NCI-H2196 treated with DMSO at 0.1 percent for 48 hours (cell line): ENCODE data around the gene MVD.

Experiments used
- DNase-seq: peaks from one replicate; lab custom pipeline; 2025; ENCODE audit not compliant: unreplicated experiment; lab: John Stamatoyannopoulos, UW

The MVD gene, protein sequence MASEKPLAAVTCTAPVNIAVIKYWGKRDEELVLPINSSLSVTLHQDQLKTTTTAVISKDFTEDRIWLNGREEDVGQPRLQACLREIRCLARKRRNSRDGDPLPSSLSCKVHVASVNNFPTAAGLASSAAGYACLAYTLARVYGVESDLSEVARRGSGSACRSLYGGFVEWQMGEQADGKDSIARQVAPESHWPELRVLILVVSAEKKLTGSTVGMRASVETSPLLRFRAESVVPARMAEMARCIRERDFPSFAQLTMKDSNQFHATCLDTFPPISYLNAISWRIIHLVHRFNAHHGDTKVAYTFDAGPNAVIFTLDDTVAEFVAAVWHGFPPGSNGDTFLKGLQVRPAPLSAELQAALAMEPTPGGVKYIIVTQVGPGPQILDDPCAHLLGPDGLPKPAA

DNA sequence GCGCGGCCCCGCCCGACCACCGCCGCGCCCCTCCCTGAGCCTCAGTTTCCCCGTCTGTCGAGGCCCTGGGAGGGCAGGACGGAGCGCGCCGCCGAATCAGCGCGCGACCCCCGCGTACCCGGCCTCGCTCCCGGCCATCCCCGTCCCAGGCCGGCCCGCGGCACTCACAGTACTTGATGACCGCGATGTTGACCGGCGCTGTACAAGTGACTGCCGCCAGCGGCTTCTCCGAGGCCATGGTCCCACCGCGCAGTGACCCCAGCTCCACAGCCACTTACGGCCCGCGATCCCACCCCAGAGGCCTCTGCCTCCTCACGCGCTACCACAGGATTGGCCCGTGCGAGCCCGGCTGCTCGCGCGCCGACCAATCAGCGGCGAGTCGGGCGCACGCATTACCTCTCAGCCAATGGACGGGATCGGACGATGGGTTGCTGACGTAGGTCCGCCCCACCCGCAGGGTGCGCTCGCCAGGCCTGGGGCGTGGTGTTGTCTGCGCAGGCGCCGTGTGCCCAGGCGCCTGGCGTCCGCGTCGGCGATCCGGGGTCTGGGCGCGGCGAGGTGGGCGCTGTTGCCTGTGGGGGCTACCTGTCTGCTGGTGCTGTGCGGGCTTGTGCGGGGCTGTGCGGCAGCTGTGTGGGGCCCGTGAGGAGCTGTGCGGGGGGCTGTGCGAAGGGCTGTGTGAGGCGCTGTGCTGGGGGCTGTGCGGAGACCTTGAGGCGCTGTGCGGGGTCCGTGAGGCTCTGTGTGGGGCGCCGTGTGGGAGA lies at the start of gene MVD:
TSS of gene MVD (minus strand) at position 249 of the 764 bp plus-strand sequence. CDS start at position 238, 11 bp downstream.
- DNase-seq = peak; percentile 66

DNA sequence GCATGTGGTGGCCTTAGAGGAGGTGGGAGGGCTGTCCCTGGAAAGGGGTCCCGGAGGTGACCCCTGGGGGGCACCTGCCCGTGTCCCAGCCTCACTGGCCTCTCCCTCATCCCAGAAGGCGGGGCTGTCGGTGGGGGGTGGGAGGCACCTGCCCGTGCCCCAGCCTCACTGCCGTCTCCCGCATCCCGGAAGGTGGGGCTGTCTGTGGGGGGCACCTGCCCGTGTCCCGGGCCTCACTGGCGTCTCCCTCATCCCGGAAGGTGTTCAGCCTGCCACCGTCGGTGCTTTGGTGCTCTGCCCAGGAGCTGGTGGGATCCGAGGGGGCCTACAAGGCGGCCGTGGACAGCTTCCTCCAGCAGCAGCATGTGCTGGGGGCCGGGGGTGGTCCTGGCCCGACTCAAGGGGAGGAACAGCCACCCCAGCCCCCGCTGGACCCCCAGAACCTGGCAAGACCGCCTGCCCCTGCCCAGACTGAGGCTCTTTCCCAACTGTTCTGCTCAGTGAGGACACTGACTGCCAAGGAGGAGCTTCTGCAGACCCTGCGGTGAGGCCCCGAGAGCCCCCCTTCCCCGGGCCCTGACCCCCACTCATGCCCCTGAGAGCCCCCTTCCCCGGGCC lies 49.6 kb upstream of the MVD start:
- DNase-seq = no peak

DNA sequence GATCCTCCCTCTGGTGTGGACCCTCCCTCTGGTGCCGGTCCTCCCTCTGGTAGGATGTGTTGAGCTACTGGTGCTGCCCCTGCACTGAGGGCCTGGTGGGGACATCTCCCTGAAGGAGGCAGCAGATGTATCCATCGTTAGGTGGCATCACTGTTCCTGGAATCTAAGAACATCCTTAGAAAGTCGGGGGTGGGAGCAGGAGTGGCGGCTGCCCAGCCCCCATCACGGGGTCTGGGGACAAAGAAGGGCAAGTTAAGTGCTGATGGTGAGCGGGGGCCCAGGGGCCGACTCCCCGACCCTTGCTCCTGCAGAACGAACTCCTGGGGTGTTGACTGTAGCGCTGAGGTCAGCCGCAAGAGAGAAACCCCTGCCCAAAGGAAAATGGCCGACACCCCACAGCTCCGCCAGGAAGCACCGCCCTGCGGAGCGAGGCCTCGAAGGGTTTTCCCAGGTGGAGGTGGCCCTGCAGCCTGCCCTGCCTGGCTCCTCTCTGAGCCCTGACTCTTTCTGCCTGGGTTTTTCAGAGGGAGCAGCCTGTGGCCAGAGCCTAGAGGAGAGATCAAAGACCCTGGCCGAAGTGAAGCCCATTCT lies 49.0 kb upstream of the MVD start:
- DNase-seq = no peak

DNA sequence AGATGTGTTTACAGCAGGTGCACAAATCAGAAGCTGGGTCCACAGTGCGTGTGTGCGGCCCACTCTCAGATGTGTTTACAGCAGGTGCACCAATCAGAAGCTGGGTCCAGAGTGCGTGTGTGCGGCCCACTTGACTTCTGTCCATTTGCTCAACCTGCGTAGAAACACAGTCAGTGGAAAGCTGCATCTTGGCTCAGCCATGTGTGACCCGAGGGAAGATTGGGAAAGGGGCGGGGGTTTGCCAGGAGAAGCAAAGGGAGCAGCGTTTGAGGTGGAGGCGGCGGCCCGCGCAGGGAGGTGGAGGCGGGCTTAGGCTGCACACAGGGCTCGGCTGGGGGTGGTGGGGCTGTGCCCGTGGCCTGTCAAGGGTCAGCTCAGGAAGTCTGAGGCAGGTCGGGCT lies 47.7 kb upstream of the MVD start:
- no peak for DNase-seq

DNA sequence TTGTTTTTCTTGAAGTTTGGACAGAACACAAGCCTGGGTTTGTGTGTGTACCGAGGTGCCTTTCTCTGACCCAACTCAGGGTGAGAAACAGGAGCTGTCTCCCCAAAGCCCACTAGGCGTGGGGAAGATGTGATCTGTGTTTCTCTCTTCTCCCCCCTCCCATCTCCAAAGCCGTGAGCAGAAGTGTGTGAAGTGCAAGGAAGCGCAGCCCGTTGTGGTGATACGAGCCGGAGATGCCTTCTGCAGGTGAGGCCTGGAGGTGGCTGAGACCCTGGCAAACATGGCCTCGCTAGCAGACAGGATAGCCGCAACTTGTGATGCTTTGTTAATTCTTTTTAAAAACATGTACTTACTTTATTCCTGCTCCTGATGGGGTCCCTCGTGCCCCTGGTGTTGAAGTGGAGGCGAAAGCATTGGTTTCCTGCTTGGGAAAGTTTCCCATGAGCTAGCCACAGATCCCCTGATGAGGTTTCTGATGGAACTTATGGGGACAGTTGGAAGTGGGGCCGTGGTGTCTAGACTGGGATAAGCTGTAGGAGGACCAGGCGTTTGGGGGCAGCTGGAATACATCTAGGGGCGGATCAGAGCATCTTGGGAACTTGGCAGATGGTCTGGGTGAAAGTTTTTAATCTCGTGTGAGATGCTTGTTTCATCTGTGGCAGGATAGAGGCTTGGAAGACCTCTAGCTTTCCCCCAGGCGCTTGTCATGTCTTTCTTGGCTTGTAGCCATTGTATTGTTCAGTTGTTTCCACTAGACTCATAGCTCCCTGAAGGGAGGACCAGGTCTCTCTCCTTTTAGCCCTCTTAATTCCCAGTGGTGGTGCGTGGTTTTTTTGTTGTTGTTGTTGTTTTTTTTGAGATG lies 44.3 kb upstream of the MVD start:
- no peak for DNase-seq

DNA sequence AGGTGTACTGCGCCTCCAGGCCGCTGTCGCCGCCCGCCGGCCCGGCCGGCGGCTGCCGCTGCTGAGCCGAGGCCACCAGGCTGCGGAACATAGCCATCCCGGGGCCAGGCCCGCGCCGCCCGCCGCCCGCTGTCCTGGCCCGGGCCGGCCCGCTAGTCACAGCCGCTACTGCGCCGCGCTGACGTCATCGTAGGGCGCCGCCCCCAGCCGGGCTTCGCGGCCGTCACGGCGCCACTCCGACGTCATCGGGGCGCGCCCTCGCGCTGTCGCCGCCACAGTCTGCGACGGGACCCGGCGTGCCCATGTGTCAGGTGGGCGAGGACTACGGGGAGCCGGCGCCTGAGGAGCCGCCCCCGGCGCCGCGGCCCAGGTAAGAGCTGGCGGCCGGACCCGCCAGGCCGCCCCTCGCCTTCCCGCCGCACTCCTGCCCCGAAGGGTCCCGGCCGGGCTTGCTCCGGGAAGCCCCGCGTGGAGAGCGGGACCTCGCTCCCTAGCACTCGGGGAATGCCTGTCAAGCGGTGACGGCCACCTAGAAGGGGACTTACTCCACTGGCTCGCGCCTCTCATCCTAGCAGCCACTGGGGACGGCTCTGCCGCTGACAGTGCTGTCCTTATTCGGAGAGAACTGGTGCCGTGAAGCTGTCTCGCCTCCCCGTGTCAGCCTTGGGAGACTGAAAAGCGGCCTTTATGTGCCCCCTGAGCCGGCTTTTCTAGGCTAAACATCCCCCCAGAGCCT lies 43.5 kb upstream of the MVD start, which contains the start of the genes CTU2 and RNF166:
TSS of gene CTU2 (plus strand) at position 275 of the 736 bp plus-strand sequence. CDS start at position 303, 28 bp downstream.
TSS of gene RNF166 (minus strand) at position 180 of the 736 bp plus-strand sequence. CDS start at position 97, 83 bp downstream.
- peak; percentile 35 for DNase-seq

DNA sequence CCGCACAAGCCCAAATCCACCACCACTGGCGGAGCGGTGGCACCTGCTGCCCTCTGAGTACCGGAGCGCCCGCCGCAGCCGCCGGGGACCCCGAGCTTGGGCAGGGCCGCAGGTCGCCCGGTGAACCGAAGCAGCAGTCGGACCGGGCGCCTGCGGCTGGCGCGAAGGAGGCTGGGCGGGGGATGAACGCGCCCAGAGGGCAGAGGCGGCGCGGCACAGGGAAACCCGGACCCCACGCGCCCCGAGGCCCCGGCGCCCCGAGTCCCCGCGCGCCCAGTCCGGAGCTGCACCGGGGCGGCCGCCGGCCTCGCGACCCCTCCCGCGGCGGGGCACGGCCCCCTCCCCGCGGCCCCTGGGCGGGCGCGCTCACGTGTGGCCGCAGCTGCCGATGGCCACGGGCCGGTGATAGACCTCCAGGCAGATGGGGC lies 42.9 kb upstream of the MVD start:
- no peak for DNase-seq

DNA sequence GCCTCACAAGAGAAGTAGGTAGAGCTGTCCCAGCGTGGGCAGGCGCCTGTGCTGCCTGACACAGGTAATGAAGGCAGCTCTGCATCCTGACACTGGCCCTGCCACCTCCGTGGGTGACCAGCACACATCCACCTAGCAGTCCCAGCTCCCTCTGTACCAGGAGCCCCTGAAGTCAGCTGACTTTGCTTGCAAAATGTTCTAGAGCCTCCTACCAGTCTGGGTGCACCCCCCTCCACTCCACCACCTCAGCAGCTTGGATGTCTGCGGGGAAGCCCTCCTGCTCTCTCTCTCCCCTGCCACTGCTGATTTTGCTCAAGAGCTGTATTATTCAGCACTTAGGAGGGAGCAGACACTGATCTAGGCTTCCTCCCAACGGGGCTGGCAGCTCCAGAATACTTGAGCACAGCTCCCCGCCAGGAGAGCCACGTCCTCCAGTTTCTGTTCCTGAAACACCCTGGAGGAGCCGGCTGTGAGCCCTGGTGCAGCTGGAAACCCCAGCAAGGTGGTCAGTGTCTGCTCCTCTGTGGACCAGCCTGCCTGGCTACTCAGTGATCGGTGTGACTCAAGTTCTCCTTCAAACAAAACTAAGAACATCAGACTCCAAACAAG lies 42.3 kb upstream of the MVD start:
- DNase-seq = no peak

DNA sequence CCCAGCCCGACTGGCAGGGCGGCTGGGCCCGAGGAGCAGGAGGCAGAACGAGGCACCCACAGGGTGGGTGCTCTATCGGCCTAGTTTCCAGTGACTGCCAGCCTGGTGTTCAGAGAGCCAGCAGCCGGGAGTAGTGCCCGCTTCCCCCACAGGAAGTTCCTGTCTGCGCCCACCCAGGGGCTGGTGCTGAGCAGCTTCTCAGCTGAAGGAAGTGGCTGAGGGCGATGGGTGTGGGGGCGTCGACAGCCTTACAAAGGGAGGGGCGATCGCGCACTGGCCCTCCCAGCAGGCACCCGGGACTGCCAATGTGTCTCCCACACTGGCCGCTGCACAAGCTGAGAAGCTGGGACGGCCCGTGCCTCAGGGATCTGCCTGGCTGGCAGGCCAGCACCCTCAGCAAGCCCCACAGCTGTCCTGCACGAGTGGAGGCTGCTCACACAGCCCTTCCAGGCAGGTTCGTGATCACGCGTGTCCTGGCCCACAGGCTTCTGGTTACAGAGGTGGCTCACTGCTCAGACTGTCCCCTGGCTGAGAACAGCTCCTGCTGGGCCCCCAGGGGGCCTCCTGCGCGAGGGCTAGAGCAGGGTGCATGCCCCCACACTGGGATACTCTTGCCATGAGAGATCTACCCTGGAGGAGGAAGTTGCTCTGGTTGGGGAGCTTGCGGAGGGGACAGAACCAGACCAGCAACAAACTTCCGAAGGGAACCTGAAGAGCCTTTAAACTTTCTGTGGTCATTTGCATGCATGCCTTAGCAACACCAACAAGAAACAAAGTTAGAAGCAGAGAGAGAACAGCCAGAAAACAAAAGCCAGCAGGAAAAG lies 40.8 kb upstream of the MVD start:
- DNase-seq = no peak

DNA sequence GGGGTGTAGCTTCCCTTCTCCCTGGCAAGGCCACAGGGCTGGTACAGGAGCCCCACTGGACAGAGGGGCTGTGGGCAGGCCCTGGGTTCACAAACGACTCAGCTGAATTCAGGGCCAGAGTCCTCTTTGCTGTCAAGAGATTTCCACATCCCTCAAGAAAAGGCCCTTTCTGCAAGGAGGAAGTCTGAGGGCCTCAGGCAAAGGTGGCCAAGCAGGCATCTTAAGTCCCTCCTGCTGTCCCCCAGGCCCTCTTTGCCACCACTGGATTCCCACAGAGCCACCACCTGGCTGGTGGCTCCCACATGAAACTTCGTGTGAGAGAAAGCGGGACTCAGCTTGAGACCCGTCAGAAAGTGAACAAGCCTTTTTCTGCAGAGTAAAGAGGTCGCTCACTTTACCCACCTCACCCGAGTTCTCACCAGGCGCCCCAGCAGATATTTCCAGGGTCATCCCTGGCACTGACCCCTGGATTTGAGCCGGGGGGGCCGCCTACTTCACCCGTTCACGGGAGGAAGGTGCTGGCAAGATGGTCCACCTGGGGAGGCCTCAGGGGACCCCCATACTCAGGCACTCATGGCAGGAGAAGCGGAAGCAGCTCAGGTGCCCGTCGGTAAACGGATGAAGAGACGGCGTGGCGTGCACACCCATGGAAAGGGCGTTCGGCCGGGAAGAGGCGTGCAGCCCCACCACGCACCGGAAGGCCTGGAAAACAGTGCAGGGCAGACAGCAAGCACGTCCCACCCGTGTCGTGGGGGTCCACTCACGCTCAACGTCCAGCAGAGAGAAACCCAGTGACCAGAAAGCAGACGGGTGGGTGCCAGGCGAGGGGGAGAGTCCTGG lies 39.7 kb upstream of the MVD start:
- DNase-seq = no peak

DNA sequence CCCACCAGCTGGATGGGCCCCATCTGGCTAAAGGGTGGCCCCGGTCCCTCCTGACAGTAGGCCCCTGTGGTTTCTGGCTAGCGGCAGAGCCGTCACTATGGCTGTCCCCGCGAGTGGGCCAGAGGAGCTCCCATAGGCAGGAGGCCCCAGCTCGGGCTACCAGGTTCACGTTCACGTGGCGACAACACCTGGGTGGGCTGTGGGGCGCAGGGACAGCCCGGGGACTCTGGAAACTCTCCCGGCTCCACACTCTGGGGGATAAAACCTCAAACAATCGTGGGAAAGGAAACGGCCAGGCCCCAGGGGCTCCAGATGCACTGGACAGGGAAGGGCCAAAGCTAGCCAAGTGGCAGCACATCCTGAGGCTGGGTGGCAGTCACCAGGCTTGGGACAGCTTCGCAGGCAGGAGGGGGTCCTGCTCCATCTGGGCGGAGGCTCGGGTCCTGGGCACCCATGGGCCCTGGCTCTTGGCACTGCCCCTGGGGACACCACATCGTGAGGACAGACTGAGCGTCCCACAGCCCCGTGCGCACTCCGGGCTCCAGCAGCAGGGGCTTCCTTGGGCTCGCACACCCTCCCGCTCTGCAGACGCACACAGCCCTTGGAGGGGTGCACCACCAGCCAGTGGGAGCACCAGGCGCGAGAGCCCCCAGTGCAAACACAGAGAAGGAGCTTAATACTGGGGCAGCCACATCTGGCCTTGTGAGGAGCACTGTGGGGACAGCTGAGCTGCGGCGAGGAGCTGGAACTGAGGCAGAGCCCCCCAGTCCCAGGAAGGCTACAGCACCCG lies 38.9 kb upstream of the MVD start:
- DNase-seq = no peak

DNA sequence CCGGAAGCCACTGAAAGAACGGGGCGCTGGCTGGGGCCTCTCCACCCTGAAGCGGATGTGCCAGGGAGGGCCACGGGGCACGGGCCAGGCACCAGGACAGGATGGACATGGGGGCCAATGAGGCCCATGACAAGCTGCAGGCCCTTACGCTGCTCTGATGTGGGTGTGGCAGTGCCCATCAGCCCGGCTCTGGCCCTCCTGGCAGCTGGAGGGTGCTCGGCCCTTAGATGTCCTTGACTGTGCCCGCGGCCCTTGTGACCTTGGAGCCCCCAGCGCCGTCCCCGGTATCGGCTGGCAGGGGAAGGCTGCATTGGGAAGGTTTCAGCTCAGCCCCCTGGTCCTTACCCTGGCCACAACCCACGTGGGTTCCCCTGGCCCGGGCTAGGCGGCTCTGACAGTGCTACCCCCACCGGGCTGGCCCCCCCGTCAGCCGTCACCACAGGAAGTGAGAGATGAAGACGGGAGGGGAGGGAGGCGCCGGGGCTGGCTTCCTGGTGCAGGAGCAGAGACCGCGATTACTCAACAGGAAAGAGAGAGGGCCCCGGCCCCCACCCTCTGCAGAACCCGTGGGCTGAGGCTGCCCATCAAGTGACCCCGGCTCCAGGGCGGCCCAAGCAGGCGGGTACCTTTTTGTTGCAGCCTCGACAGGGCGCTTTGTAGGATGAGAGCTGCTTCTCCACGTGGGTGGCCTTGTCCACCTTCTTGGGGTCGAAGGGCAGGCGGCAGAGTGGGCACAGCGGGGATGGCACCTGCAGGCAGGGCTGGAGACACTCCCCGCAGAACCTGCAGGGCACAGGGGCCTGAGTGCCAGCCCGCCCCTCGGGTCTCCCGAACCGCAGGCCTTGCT lies 38.0 kb upstream of the MVD start:
- DNase-seq = no peak

DNA sequence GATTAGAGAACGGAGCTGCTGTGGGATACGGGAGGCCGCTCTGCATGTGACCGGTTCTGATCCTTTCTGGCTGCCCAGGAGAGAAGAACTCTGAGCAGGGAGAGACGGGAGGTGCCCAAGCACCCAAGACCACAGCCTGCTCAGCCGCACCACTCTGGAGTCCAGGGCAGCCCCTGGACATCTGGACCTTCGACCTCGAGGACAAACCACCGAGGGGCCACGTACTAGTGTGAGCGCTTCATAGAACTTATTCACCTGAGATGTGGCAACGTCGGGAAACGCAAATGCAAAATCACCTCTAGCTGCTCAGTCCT lies 37.4 kb upstream of the MVD start:
- no peak for DNase-seq

DNA sequence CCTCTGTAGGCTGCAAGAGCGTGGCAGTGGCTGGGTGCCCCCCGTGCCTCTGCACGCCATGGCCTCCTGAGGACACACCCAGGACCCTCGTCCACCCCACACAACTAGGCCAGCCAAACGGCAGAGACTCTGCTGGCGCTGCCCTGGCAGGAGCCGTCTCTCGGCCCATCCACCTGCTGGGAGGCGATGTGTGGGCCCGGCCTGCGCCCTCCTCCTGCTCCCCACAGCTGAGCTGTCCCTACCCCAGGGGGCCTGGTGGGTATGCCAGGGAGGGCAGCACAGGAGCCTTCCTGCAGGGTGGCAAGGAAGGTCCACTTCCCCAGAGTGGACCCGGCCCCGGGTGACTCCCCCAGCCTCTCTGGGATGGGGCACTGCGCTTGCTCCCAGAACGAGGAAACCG lies 36.3 kb upstream of the MVD start:
- no peak for DNase-seq

DNA sequence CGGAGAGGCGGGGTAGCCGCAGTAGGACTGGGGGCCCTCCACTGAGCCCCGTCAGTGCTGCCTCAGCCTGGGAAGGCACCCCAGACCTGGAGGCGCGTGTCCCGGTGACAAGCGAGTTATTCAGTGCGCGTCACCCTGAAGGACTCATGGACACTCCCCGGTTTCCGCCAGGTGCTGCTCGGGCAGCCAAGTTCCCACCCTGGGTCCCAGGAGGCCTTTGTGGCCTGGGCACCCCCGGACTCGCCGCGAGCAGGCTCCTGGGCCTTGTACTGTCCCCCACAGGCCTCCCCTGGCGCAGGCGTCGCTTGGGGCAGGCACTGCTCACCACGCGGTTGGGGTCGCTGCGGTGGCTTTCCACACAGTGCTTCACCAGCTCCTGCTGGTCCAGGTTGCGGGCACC lies 35.8 kb upstream of the MVD start:
- no peak for DNase-seq
